NT2/D1 (cell line): ENCODE measurements around the gene KITLG.

ENCODE experiments used
- SUZ12 ChIP-seq: IDR thresholded peaks from 2 replicates; pipeline ENCODE4 v1.6.1; 2011; ENCODE audit not compliant: insufficient read length, insufficient read depth; ENCODE audit errors: extremely low read depth
- YY1 ChIP-seq: IDR thresholded peaks from 2 replicates; pipeline ENCODE4 v1.6.1; 2011; ENCODE audit not compliant: insufficient read length, insufficient read depth
- ZNF274 ChIP-seq: IDR thresholded peaks from 2 replicates; pipeline ENCODE4 v1.6.1; 2011; ENCODE audit warnings: mild to moderate bottlenecking, low read depth, low read length

DNA sequence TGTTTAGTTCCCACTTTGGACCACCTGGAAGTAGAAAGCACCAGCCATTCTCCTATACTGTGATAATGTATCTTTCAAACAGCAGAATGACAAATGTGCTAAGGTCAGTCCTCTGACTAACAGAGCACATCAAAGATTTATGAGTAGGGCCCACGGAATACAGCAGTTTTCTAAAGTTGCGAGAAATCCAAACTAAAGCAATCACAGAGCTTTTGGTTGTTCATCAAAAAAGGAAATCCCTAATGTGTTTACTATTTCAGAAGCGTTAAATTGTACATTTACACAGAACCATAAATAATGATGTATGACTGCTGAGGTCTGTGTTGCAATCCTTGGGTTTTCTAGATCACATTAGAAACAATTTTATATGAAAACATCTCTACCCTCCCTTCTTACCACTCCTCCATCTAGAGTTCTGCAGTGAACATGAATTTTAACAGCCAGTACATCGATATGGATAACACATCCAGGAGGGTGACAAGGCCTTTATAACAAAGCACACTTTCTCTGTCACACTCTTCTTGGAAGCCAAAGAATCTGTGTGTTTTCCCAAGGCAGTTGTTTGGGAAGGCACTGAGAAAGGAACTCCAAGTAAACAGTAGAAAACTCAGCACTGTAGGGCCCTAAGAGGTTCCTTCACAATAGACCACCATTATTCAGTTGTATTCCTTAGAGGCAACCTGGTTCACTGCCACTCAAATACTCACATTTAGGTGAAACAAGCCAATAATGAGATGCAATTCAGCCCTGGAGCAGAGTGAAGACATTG lies 7.3 kb downstream of the KITLG start:
- TF ChIP-seq YY1 (no peak), ZNF274 (no peak), SUZ12 (no peak)
